Central memory CD8-positive, alpha-beta T cell (primary cell): Measurements from ENCODE around the gene TMPRSS6.

Experiments used
- ATAC-seq: fragments of 150-1000 bp; cut with Tn5 transposase; replicated peaks from 2 replicates; pipeline ENCODE4 v1.10.0; 2022; ENCODE audit warnings: mild to moderate bottlenecking, moderate FRiP score, moderate number of reproducible peaks; ENCODE audit not compliant: poor library complexity, severe bottlenecking; ENCODE audit errors: extremely low read depth
- DNase-seq, 2 donors: peaks; one replicate each; pipeline ENCODE4 v3.0.0; 2021; ENCODE audit warnings: low spot score in 2 of 2
- H3K27ac Mint-ChIP-seq: one replicate; pipeline ENCODE4 v1.8.0; 2022; ENCODE audit warnings: low read depth, mild to moderate bottlenecking, moderate library complexity, mixed read lengths
- H3K27me3 Mint-ChIP-seq: one replicate; pipeline ENCODE4 v1.8.0; 2022; ENCODE audit warnings: mixed read lengths
- H3K36me3 Mint-ChIP-seq: one replicate; pipeline ENCODE4 v1.8.0; 2022; ENCODE audit warnings: mild to moderate bottlenecking, moderate library complexity, mixed read lengths; ENCODE audit not compliant: insufficient read depth
- H3K4me1 Mint-ChIP-seq: one replicate; pipeline ENCODE4 v1.8.0; 2022; ENCODE audit warnings: mixed read lengths
- H3K4me3 Mint-ChIP-seq: one replicate; pipeline ENCODE4 v1.8.0; 2022; ENCODE audit warnings: mild to moderate bottlenecking, moderate library complexity, mixed read lengths
- H3K9me3 Mint-ChIP-seq: one replicate; pipeline ENCODE4 v1.8.0; 2022; ENCODE audit warnings: mixed read lengths

The TMPRSS6 gene

DNA sequence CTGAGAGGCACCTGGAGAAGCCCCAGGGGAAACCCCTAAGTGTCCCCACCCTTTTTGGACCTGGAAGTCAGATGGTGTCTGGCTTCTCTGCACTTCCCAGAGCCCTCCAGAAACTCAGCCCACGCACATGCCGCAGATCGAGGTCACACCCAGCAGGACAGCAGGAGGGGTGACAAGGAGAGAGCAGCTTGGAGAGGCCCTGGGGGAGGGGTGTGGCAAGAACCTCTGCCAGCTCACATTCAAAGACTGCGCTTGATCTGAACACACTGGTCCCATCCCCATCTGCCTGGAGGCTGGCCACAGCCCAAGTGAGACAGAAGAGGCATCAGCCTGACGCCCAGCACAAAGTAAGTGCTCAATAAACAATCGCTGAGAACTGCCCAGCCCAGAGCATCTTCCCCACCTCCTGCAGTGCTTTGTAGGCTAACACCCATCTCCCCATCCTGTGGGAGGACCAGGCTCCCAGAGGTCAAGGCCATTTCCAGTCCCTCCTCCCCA is 21.4 kb downstream of the TMPRSS6 start:
- Mint-ChIP-seq H3K4me1 (peaks cover 6% of the 10 kb centered on the region), H3K4me3 (no peak overlapping the region), H3K36me3 (no peaks in the 10 kb centered on the region), H3K27me3 (peaks cover 12% of the 10 kb centered on the region), H3K9me3 (no peaks in the 10 kb centered on the region), H3K27ac (no peak overlapping the region)
- ATAC-seq: no peak
- no peak for DNase-seq

DNA sequence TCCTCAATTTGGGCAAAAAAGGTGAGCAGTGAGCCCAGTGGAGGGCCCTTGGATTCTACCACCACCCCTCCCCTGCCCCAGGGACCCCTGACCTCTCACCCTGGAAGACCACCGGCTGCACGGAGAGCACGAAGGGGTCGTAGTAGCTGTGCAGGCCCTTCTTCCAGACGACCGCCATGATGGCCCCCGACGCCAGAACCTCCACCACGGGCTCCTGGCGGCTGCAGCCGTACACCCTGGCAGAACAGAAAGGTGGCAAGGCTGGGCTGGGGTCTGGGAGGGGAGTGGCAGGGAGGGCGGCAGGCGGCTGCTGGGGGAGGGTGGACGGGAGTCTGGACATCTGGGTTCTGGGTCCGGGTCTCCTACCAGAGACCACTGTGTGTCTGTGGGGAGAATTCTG is 23.3 kb downstream of the TMPRSS6 start:
- peaks cover 1% of the 10 kb centered on the region for H3K36me3 Mint-ChIP-seq
- H3K4me3 Mint-ChIP-seq: no peak overlapping the region
- peaks cover 6% of the 10 kb centered on the region for H3K4me1 Mint-ChIP-seq
- no peak overlapping the region for H3K27ac Mint-ChIP-seq
- H3K27me3 Mint-ChIP-seq: peaks cover 12% of the 10 kb centered on the region
- DNase-seq (no peak), ATAC-seq (no peak)
- H3K9me3 Mint-ChIP-seq: no peaks in the 10 kb centered on the region

DNA sequence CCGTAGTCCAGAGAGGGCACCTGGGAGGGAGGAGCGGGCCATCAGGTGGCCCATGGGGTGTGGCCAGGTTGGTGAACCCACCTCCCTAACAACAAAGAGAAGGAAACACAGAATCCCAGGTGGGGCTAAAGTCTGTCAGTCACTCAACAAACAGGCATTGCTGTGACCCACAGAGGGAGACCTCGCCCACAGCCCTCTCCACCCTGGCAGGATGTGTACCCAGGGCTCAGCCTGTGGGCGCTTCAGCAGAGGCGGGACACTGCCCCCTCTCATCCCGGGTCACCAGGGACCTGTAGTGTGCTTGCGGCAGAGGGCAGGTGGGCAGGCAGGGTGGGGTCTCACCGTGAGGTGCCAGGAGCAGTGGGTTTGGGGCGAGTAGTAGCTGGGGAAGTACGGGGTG is 25.1 kb downstream of the TMPRSS6 start:
- Mint-ChIP-seq H3K4me1 (peaks cover 18% of the 10 kb centered on the region), H3K27ac (no peak overlapping the region)
- no peak for DNase-seq

DNA sequence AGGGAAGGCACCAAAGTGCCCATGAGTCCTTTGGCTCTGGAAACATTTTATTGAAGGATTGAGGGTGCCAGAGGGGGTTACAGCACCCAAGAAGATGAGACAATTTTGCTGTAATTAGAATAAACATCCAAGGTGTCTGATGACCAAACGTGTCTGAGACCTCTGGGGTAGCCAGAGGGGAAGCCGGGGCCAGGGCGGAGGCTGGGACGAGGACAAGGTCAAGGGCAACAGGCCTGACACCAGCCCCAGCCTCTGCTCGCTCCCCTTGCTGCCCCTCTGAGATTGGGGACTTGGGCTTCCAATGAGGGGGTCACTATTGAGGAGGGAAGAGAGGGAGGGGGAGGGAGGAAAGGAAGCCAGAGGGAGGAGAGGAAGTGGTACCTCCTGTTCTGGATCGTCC is 25.6 kb downstream of the TMPRSS6 start:
- no peak for ATAC-seq
- Mint-ChIP-seq H3K27ac (peak overlapping the region; percentile 75), H3K9me3 (no peaks in the 10 kb centered on the region), H3K27me3 (peaks cover 12% of the 10 kb centered on the region), H3K36me3 (peaks cover 16% of the 10 kb centered on the region), H3K4me3 (no peak overlapping the region), H3K4me1 (peaks cover 23% of the 10 kb centered on the region)
- no peak for DNase-seq

More for the DNA sequence above, 25.1 kb downstream of the TMPRSS6 start:
- no peak for ATAC-seq
- H3K27me3 Mint-ChIP-seq: peaks cover 12% of the 10 kb centered on the region
- peaks cover 12% of the 10 kb centered on the region for H3K36me3 Mint-ChIP-seq
- H3K4me3 Mint-ChIP-seq: no peak overlapping the region
- H3K9me3 Mint-ChIP-seq: no peaks in the 10 kb centered on the region

GRCh38 chr22:37082251-37082873 is 27.2 kb downstream of the TMPRSS6 start:
- Mint-ChIP-seq H3K27me3 (no peaks in the 10 kb centered on the region), H3K4me1 (peaks cover 30% of the 10 kb centered on the region), H3K4me3 (no peak overlapping the region), H3K36me3 (peaks cover 16% of the 10 kb centered on the region), H3K9me3 (no peaks in the 10 kb centered on the region), H3K27ac (peak overlapping the region; percentile 21)
- DNase-seq (no peak), ATAC-seq (no peak)

GRCh38 chr22:37080838-37081237 is 28.7 kb downstream of the TMPRSS6 start:
- H3K4me1 Mint-ChIP-seq: peaks cover 30% of the 10 kb centered on the region
- no peak overlapping the region for H3K4me3 Mint-ChIP-seq
- no peak for DNase-seq
- H3K9me3 Mint-ChIP-seq: no peaks in the 10 kb centered on the region
- peak overlapping the region; percentile 99 for H3K27ac Mint-ChIP-seq
- peaks cover 4% of the 10 kb centered on the region for H3K27me3 Mint-ChIP-seq
- ATAC-seq: no peak
- H3K36me3 Mint-ChIP-seq: peaks cover 18% of the 10 kb centered on the region

DNA sequence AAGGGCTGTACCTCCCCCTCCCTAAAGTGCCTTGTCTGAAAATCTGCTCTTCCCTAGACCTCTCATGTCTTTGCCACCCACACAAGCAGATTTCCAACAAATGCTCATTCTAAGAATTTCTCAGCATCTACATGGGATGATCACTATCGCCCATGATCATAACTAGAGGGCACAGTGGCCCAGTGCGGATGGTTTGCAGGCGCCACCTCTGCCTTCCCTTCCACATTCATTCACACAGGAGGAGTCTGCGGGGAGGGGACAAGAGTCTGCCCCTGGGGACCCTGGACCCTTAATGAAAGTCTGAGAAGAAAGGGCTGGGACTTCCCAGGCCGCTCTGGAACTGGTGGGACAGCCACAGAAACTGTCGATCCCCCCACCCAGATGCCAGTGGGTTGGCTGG is 29.1 kb downstream of the TMPRSS6 start:
- no peak for DNase-seq
- Mint-ChIP-seq H3K27me3 (peaks cover 8% of the 10 kb centered on the region), H3K4me1 (peaks cover 30% of the 10 kb centered on the region), H3K27ac (peak overlapping the region; percentile 99), H3K36me3 (peaks cover 19% of the 10 kb centered on the region), H3K4me3 (peak overlapping the region; percentile 68), H3K9me3 (no peaks in the 10 kb centered on the region)
- no peak for ATAC-seq

- H3K36me3 Mint-ChIP-seq: peaks cover 19% of the 10 kb centered on the region
Observed at GRCh38 chr22:37079668-37080171, 29.8 kb downstream of the TMPRSS6 start.

DNA sequence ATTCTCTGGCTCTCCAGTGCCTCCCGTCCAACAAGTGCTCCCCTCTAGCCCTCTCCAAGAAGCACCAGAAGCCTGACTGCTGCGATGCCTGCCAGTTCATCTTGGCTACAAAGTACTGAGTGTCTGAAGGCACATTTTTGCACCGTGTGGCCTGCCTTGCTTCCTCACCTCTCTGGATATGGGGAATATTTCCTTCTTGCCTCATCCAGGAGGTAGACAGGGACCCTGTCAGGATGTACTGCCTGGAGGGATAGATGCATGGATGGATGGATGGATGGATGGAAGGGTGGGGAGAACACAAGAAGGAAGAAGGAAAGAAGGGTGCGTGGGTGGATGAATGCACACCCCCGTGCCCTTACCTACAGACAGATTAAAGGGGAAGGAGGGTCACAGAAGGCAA is 30.4 kb downstream of the TMPRSS6 start:
- no peak for ATAC-seq
- Mint-ChIP-seq H3K36me3 (peaks cover 19% of the 10 kb centered on the region), H3K4me1 (peaks cover 30% of the 10 kb centered on the region), H3K4me3 (peak overlapping the region; percentile 68), H3K27ac (peak overlapping the region; percentile 99), H3K27me3 (peaks cover 12% of the 10 kb centered on the region), H3K9me3 (no peaks in the 10 kb centered on the region)
- DNase-seq: no peak

More at GRCh38 chr22:37079668-37080171, 29.8 kb downstream of the TMPRSS6 start:
- Mint-ChIP-seq H3K4me1 (peaks cover 30% of the 10 kb centered on the region), H3K27ac (peak overlapping the region; percentile 99), H3K27me3 (peaks cover 12% of the 10 kb centered on the region), H3K4me3 (peak overlapping the region; percentile 68), H3K9me3 (no peaks in the 10 kb centered on the region)
- peak; percentile 70 to 87 for DNase-seq
- ATAC-seq: peak; percentile 92

DNA sequence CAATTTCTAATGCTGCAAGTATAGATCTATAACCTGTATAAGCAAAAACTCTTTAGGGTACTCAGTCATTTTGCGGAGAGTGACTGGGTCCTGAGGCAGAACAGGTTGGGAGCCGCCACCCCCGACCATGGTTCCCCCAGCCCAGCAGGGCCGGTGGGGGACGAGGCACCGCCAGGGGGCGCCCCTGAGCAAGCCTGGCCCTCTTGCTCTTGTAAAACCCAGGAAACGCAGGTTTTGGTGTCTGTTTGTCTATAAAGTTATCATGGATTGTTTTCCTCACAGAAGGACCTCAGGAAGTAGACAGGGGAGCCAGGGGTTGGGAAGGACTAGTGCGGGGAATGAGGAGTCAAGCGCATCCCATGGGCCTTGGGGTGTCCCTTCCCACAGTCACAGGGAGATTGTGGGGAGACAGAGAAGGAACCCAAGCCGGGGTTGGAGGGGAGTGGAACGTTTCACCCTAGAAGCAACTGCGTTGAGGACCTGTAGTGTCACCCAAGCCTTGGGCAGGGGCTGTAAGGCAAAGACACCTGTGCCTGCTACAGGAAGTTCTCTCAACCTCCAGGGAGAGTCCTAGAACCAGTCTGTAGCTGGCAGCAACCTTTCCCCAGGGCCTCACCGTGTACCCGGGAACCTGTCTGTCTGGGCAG is 31.6 kb downstream of the TMPRSS6 start:
- no peak for ATAC-seq
- Mint-ChIP-seq H3K4me1 (peaks cover 30% of the 10 kb centered on the region), H3K4me3 (peak overlapping the region; percentile 43), H3K9me3 (no peaks in the 10 kb centered on the region), H3K27ac (peak overlapping the region; percentile 99), H3K27me3 (peaks cover 12% of the 10 kb centered on the region), H3K36me3 (peaks cover 19% of the 10 kb centered on the region)
- peak; percentile 72 to 83 for DNase-seq

DNA sequence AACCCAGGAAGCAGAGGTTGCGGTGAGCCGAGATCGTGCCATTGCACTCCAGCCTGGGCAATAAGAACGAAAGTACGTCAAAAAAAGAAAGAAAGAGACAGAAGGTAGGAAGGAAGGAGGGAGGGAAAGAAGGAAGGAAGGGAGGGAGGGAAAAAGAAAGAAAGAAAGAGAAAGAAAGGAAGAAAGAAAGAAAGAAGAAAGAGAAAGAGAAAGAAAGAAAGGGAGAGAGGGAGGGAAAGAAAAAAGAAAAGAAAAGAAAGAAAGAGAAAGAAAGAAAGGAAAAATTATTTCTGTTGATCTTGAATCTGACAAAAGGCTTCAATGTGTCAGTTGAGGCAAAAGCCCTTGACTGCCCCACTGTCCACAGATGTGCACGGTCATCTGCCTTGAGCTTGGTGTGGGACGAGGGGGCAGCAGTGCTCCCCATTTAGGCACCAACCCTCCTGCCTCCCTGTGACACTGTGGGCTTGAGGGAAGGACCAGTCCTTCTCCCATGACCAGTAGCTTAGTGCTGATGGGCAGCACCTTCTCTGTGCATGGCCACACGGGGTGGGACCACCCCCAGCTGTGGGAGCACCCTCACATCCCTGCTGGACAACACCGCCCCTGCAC is 33.6 kb downstream of the TMPRSS6 start:
- DNase-seq: no peak
- peaks cover 12% of the 10 kb centered on the region for H3K27me3 Mint-ChIP-seq
- H3K27ac Mint-ChIP-seq: no peak overlapping the region
- no peak for ATAC-seq
- peaks cover 30% of the 10 kb centered on the region for H3K4me1 Mint-ChIP-seq
- H3K9me3 Mint-ChIP-seq: no peaks in the 10 kb centered on the region
- H3K36me3 Mint-ChIP-seq: peaks cover 18% of the 10 kb centered on the region
- H3K4me3 Mint-ChIP-seq: no peak overlapping the region

GRCh38 chr22:37075046-37075445 is 34.5 kb downstream of the TMPRSS6 start:
- peaks cover 14% of the 10 kb centered on the region for H3K27me3 Mint-ChIP-seq
- DNase-seq (no peak), ATAC-seq (no peak)
- no peak overlapping the region for H3K4me3 Mint-ChIP-seq
- H3K36me3 Mint-ChIP-seq: peaks cover 13% of the 10 kb centered on the region
- H3K27ac Mint-ChIP-seq: no peak overlapping the region
- H3K4me1 Mint-ChIP-seq: peaks cover 24% of the 10 kb centered on the region
- no peaks in the 10 kb centered on the region for H3K9me3 Mint-ChIP-seq
